Measurements from ENCODE around the gene PINK1.

Gene PINK1

DNA sequence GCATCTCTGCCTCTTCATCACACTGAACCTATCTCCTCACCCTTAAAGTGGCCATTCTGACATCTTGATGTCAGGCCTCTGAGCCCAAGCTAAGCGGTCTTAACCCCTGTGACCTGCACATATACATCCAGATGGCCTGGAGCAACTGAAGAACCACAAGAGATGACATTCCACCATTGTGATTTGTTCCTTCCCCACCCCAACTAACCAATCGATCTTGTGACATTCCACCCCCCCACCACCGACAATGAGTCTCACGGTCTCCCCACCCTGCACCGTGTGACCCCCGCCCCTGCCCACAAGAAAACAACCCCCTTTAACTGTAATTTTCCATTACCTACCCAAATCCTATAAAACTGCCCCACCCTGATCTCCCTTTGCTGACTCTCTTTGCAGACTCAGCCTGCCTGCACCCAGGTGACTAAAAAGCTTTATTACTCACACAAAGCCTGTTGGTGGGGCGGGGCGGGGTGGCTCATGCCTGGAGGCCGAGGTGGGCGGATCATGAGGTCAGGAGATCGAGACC is 21.0 kb upstream of the PINK1 start:
- H3K4me1 ChIP-seq (ENCODE audit: control insufficient read depth in 1 of 2, insufficient read depth in 2 of 2, low read length in 2 of 2) = peaks cover 10 to 11% of the 10 kb centered on the region in 2 experiments
- WGBS (ENCODE audit: extremely low coverage, insufficient coverage, insufficient read length) = no CpG with 5 or more reads among the region's 11 CpGs
- no peak overlapping the region for H2AFZ ChIP-seq (ENCODE audit: insufficient read depth, low read length, poor library complexity)
- H3K79me2 ChIP-seq (ENCODE audit: control insufficient read depth, insufficient read depth, low read length, poor library complexity) = no peaks in the 10 kb centered on the region
- H3K14ac ChIP-seq (ENCODE audit: low read length) = no peak overlapping the region
- H2BK120ac ChIP-seq (ENCODE audit: insufficient read depth, low read length, poor library complexity) = no peak overlapping the region
- H3K9me3 ChIP-seq (ENCODE audit: insufficient read depth, low read depth, low read length) = no peaks in the 10 kb centered on the region
- no peak overlapping the region for H2BK5ac ChIP-seq (ENCODE audit: low read depth, low read length, poor library complexity)
- H3K36me3 ChIP-seq (ENCODE audit: control insufficient read depth in 1 of 2, insufficient read depth in 2 of 2, low read length in 2 of 2) = no peaks in the 10 kb centered on the region
- no peak overlapping the region for H3K4ac ChIP-seq (ENCODE audit: low read depth, low read length)
- H2AK5ac ChIP-seq (ENCODE audit: low read length) = no peak overlapping the region
- H3K4me3 ChIP-seq (ENCODE audit: low read depth, low read length) = no peak overlapping the region
- no peak overlapping the region for H3K9ac ChIP-seq (ENCODE audit: low read length)
- H2BK12ac ChIP-seq (ENCODE audit: low read length) = no peak overlapping the region
- H4K8ac ChIP-seq (ENCODE audit: low read depth, low read length) = no peak overlapping the region
- no peaks in the 10 kb centered on the region for H3K27me3 ChIP-seq (ENCODE audit: insufficient read depth, low read length)
- no peak overlapping the region for H4K91ac ChIP-seq (ENCODE audit: low read depth, low read length)
- H4K12ac ChIP-seq (ENCODE audit: low read depth, low read length) = no peak overlapping the region
- peaks cover 2% of the 10 kb centered on the region for H3K79me1 ChIP-seq (ENCODE audit: low read length)
- no peak overlapping the region for H3K27ac ChIP-seq (ENCODE audit: low read depth, low read length)
- no peak overlapping the region for H3K23ac ChIP-seq (ENCODE audit: low read length)
- H3K4me2 ChIP-seq (ENCODE audit: low read length) = no peak overlapping the region
- H3K18ac ChIP-seq (ENCODE audit: low read length) = no peak overlapping the region
- peak; percentile 74 to 78 for DNase-seq

- no peaks in the 10 kb centered on the region for H3K27me3 ChIP-seq (ENCODE audit: insufficient read depth, low read length)
- no peak overlapping the region for H3K4ac ChIP-seq (ENCODE audit: low read depth, low read length)
- no peak overlapping the region for H3K4me2 ChIP-seq (ENCODE audit: low read length)
- no peak overlapping the region for H2BK120ac ChIP-seq (ENCODE audit: insufficient read depth, low read length, poor library complexity)
- no peak overlapping the region for H3K14ac ChIP-seq (ENCODE audit: low read length)
- H3K27ac ChIP-seq (ENCODE audit: low read depth, low read length) = peak overlapping the region; percentile 28
- H2BK5ac ChIP-seq (ENCODE audit: low read depth, low read length, poor library complexity) = no peak overlapping the region
- DNase-seq = no peak
- H2AFZ ChIP-seq (ENCODE audit: insufficient read depth, low read length, poor library complexity) = no peak overlapping the region
- H2AK5ac ChIP-seq (ENCODE audit: low read length) = no peak overlapping the region
- H3K23ac ChIP-seq (ENCODE audit: low read length) = no peak overlapping the region
- no peaks in the 10 kb centered on the region for H3K36me3 ChIP-seq (ENCODE audit: control insufficient read depth in 1 of 2, insufficient read depth in 2 of 2, low read length in 2 of 2)
- no peak overlapping the region for H4K12ac ChIP-seq (ENCODE audit: low read depth, low read length)
- H2BK12ac ChIP-seq (ENCODE audit: low read length) = no peak overlapping the region
- no peak overlapping the region for H4K8ac ChIP-seq (ENCODE audit: low read depth, low read length)
- no peaks in the 10 kb centered on the region for H3K9me3 ChIP-seq (ENCODE audit: insufficient read depth, low read depth, low read length)
- no peak overlapping the region for H3K4me3 ChIP-seq (ENCODE audit: low read depth, low read length)
- no peak overlapping the region for H4K91ac ChIP-seq (ENCODE audit: low read depth, low read length)
- H3K4me1 ChIP-seq (ENCODE audit: control insufficient read depth in 1 of 2, insufficient read depth in 2 of 2, low read length in 2 of 2) = peaks cover 10 to 11% of the 10 kb centered on the region in 2 experiments
- WGBS (ENCODE audit: extremely low coverage, insufficient coverage, insufficient read length) = no CpG with 5 or more reads among the region's 3 CpGs
- H3K79me2 ChIP-seq (ENCODE audit: control insufficient read depth, insufficient read depth, low read length, poor library complexity) = no peaks in the 10 kb centered on the region
- H3K9ac ChIP-seq (ENCODE audit: low read length) = no peak overlapping the region
- H3K18ac ChIP-seq (ENCODE audit: low read length) = no peak overlapping the region
- peaks cover 2% of the 10 kb centered on the region for H3K79me1 ChIP-seq (ENCODE audit: low read length)
Measured at GRCh38 chr1:20614131-20614579, 19.1 kb upstream of the PINK1 start.

- Histone ChIP-seq H3K4ac (ENCODE audit: low read depth, low read length) (no peak overlapping the region), H3K9me3 (ENCODE audit: insufficient read depth, low read depth, low read length) (no peaks in the 10 kb centered on the region), H3K14ac (ENCODE audit: low read length) (no peak overlapping the region), H2BK120ac (ENCODE audit: insufficient read depth, low read length, poor library complexity) (no peak overlapping the region), H3K4me3 (ENCODE audit: low read depth, low read length) (no peak overlapping the region), H3K79me1 (ENCODE audit: low read length) (peaks cover 2% of the 10 kb centered on the region), H2AK5ac (ENCODE audit: low read length) (no peak overlapping the region), H3K18ac (ENCODE audit: low read length) (no peak overlapping the region), H2BK12ac (ENCODE audit: low read length) (no peak overlapping the region), H2AFZ (ENCODE audit: insufficient read depth, low read length, poor library complexity) (no peak overlapping the region), H4K12ac (ENCODE audit: low read depth, low read length) (no peak overlapping the region), H3K27ac (ENCODE audit: low read depth, low read length) (no peak overlapping the region), H3K4me2 (ENCODE audit: low read length) (no peak overlapping the region), H4K8ac (ENCODE audit: low read depth, low read length) (no peak overlapping the region), H3K23ac (ENCODE audit: low read length) (no peak overlapping the region), H3K79me2 (ENCODE audit: control insufficient read depth, insufficient read depth, low read length, poor library complexity) (no peaks in the 10 kb centered on the region), H4K91ac (ENCODE audit: low read depth, low read length) (no peak overlapping the region), H2BK5ac (ENCODE audit: low read depth, low read length, poor library complexity) (no peak overlapping the region), H3K36me3 (ENCODE audit: control insufficient read depth in 1 of 2, insufficient read depth in 2 of 2, low read length in 2 of 2) (no peaks in the 10 kb centered on the region), H3K4me1 (ENCODE audit: control insufficient read depth in 1 of 2, insufficient read depth in 2 of 2, low read length in 2 of 2) (peaks cover 10 to 11% of the 10 kb centered on the region in 2 experiments), H3K9ac (ENCODE audit: low read length) (no peak overlapping the region), H3K27me3 (ENCODE audit: insufficient read depth, low read length) (no peaks in the 10 kb centered on the region)
- WGBS (ENCODE audit: extremely low coverage, insufficient coverage, insufficient read length) = no CpG with 5 or more reads among the region's 20 CpGs
- peak; percentile 43 to 72 for DNase-seq
Measured at GRCh38 chr1:20615946-20616846, 17.1 kb upstream of the PINK1 start.

DNA sequence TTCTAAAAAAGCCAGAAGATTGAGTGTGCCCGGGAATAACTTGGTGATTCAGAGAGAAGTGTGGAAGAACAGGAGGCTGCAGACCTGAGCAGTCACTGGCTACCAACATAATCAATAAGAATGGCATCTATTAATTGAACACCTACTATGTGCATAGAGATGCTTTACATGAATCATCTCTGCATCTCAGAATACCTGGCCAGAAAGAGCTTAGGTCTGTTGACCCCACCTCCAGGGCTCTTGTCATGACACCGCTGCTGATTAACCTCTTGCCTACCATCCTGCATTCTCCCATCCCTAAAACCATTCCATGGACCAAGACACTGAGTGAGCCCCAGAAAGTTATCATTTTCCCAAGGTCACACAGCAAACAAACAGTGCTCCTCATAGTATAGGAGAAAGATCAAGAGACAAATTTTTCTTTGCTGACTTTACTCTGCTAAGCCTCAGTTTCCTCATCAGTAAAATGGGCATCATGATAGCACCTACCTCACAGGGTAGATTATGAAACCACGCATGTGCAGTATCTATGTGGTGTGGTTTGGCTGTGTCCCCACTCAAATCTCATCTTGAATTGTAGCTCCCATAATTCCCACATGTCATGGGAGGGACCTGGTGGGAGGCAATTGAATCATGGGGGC is 16.3 kb upstream of the PINK1 start:
- H4K8ac ChIP-seq (ENCODE audit: low read depth, low read length) = no peak overlapping the region
- H2BK120ac ChIP-seq (ENCODE audit: insufficient read depth, low read length, poor library complexity) = no peak overlapping the region
- H2AFZ ChIP-seq (ENCODE audit: insufficient read depth, low read length, poor library complexity) = no peak overlapping the region
- no peaks in the 10 kb centered on the region for H3K27me3 ChIP-seq (ENCODE audit: insufficient read depth, low read length)
- no peaks in the 10 kb centered on the region for H3K9me3 ChIP-seq (ENCODE audit: insufficient read depth, low read depth, low read length)
- no peak overlapping the region for H2AK5ac ChIP-seq (ENCODE audit: low read length)
- H3K18ac ChIP-seq (ENCODE audit: low read length) = no peak overlapping the region
- no peak overlapping the region for H3K23ac ChIP-seq (ENCODE audit: low read length)
- H4K12ac ChIP-seq (ENCODE audit: low read depth, low read length) = no peak overlapping the region
- no peak for DNase-seq
- WGBS (ENCODE audit: extremely low coverage, insufficient coverage, insufficient read length) = no CpG with 5 or more reads among the region's 3 CpGs
- H3K4ac ChIP-seq (ENCODE audit: low read depth, low read length) = no peak overlapping the region
- H3K4me1 ChIP-seq (ENCODE audit: control insufficient read depth in 1 of 2, insufficient read depth in 2 of 2, low read length in 2 of 2) = peaks cover 10 to 11% of the 10 kb centered on the region in 2 experiments
- H3K79me2 ChIP-seq (ENCODE audit: control insufficient read depth, insufficient read depth, low read length, poor library complexity) = no peaks in the 10 kb centered on the region
- no peak overlapping the region for H3K4me2 ChIP-seq (ENCODE audit: low read length)
- H3K4me3 ChIP-seq (ENCODE audit: low read depth, low read length) = no peak overlapping the region
- H2BK5ac ChIP-seq (ENCODE audit: low read depth, low read length, poor library complexity) = no peak overlapping the region
- H3K79me1 ChIP-seq (ENCODE audit: low read length) = peaks cover 2% of the 10 kb centered on the region
- H3K27ac ChIP-seq (ENCODE audit: low read depth, low read length) = no peak overlapping the region
- H2BK12ac ChIP-seq (ENCODE audit: low read length) = no peak overlapping the region
- no peak overlapping the region for H3K14ac ChIP-seq (ENCODE audit: low read length)
- H4K91ac ChIP-seq (ENCODE audit: low read depth, low read length) = no peak overlapping the region
- H3K9ac ChIP-seq (ENCODE audit: low read length) = no peak overlapping the region
- H3K36me3 ChIP-seq (ENCODE audit: control insufficient read depth in 1 of 2, insufficient read depth in 2 of 2, low read length in 2 of 2) = no peaks in the 10 kb centered on the region
